GM18519 (cell line): ENCODE results near the gene ARHGAP29.

Experiments
- ATAC-seq: cut with Tn5 transposase; IDR thresholded peaks from one replicate; pipeline ENCODE4 v1.9.1; 2021; ENCODE audit warnings: mild to moderate bottlenecking, moderate library complexity; ENCODE audit not compliant: unreplicated experiment, low FRiP score

The ARHGAP29 gene

GRCh38 chr1:94236013-94236491 is 1.3 kb downstream of the ARHGAP29 start:
- no peak for ATAC-seq

- ATAC-seq = no peak
These were observed 2.0 kb downstream of the ARHGAP29 start for GRCh38 chr1:94235189-94236012.

- no peak for ATAC-seq
These were observed 2.8 kb downstream of the ARHGAP29 start for GRCh38 chr1:94234615-94235014.

GRCh38 chr1:94231746-94232145 is 5.6 kb downstream of the ARHGAP29 start:
- ATAC-seq = no peak

- ATAC-seq = no peak
These were observed 6.5 kb downstream of the ARHGAP29 start for GRCh38 chr1:94230920-94231319.

GRCh38 chr1:94228640-94229375 is 8.6 kb downstream of the ARHGAP29 start:
- no peak for ATAC-seq

- no peak for ATAC-seq
These were observed 9.8 kb downstream of the ARHGAP29 start for GRCh38 chr1:94227624-94228023.

GRCh38 chr1:94225845-94226244 is 11.5 kb downstream of the ARHGAP29 start:
- no peak for ATAC-seq

GRCh38 chr1:94218332-94218731 is 19.1 kb downstream of the ARHGAP29 start:
- no peak for ATAC-seq

GRCh38 chr1:94215955-94216354 is 21.4 kb downstream of the ARHGAP29 start:
- ATAC-seq = no peak

GRCh38 chr1:94209982-94210381 is 27.4 kb downstream of the ARHGAP29 start:
- no peak for ATAC-seq

- ATAC-seq = no peak
These were observed 28.0 kb downstream of the ARHGAP29 start for GRCh38 chr1:94209425-94209824.

- no peak for ATAC-seq
These were observed 29.7 kb downstream of the ARHGAP29 start for GRCh38 chr1:94207695-94208094.

GRCh38 chr1:94205639-94206038 is 31.7 kb downstream of the ARHGAP29 start:
- no peak for ATAC-seq

- no peak for ATAC-seq
These were observed 35.1 kb downstream of the ARHGAP29 start for GRCh38 chr1:94202241-94202640.

GRCh38 chr1:94199398-94199797 is 38.0 kb downstream of the ARHGAP29 start:
- no peak for ATAC-seq

- ATAC-seq = no peak
These were observed 43.1 kb downstream of the ARHGAP29 start for GRCh38 chr1:94194079-94194865.

- ATAC-seq = no peak
These were observed 44.3 kb downstream of the ARHGAP29 start for GRCh38 chr1:94193128-94193527.

- no peak for ATAC-seq
These were observed 46.2 kb downstream of the ARHGAP29 start for GRCh38 chr1:94191216-94191615.

- ATAC-seq = no peak
These were observed 50.4 kb downstream of the ARHGAP29 start for GRCh38 chr1:94186946-94187345.
